IPS-20b (cell line): Measurements from ENCODE around the gene C9orf50.

ENCODE experiments used
- H3K27ac ChIP-seq: one replicate; pipeline ENCODE4 v1.5.1; 2013; ENCODE audit warnings: low read length
- H3K27me3 ChIP-seq: 2 replicates; pipeline ENCODE4 v1.6.1; 2013; ENCODE audit warnings: mild to moderate bottlenecking, low read length, inconsistent platforms; ENCODE audit not compliant: insufficient read depth
- H3K36me3 ChIP-seq: 2 replicates; pipeline ENCODE4 v1.6.1; 2013; ENCODE audit warnings: low read depth, mild to moderate bottlenecking, inconsistent platforms, low read length, moderate library complexity; ENCODE audit not compliant: insufficient read depth
- H3K4me1 ChIP-seq: 2 replicates; pipeline ENCODE4 v1.6.1; 2013; ENCODE audit warnings: mild to moderate bottlenecking, control low read depth, inconsistent platforms, low read length, moderate library complexity; ENCODE audit not compliant: insufficient read depth
- H3K4me3 ChIP-seq: 2 replicates; pipeline ENCODE4 v1.5.1; 2013; ENCODE audit warnings: mild to moderate bottlenecking, low read length, inconsistent platforms
- H3K9ac ChIP-seq: 2 replicates; pipeline ENCODE4 v1.6.1; 2013; ENCODE audit warnings: low read depth, mild to moderate bottlenecking, inconsistent platforms, low read length, moderate library complexity
- H3K9me3 ChIP-seq: 2 replicates; pipeline ENCODE4 v1.6.1; 2013; ENCODE audit warnings: mild to moderate bottlenecking, low read depth, low read length, inconsistent platforms; ENCODE audit not compliant: insufficient read depth

Gene C9orf50

GRCh38 chr9:129646252-129646651 lies 25.4 kb upstream of the C9orf50 start:
- no peak overlapping the region for H3K9ac ChIP-seq
- H3K4me3 ChIP-seq: no peak overlapping the region
- H3K27me3 ChIP-seq: no peaks in the 10 kb centered on the region
- H3K36me3 ChIP-seq: no peaks in the 10 kb centered on the region
- no peaks in the 10 kb centered on the region for H3K4me1 ChIP-seq
- H3K27ac ChIP-seq: no peak overlapping the region
- no peaks in the 10 kb centered on the region for H3K9me3 ChIP-seq

- no peaks in the 10 kb centered on the region for H3K9me3 ChIP-seq
- H3K4me3 ChIP-seq: no peak overlapping the region
- no peaks in the 10 kb centered on the region for H3K27me3 ChIP-seq
- H3K4me1 ChIP-seq: no peaks in the 10 kb centered on the region
- H3K27ac ChIP-seq: no peak overlapping the region
- no peak overlapping the region for H3K9ac ChIP-seq
- no peaks in the 10 kb centered on the region for H3K36me3 ChIP-seq
These were observed 24.0 kb upstream of the C9orf50 start for GRCh38 chr9:129644902-129645301.

GRCh38 chr9:129644365-129644764 lies 23.5 kb upstream of the C9orf50 start:
- Histone ChIP-seq H3K27me3 (no peaks in the 10 kb centered on the region), H3K4me3 (no peak overlapping the region), H3K36me3 (peaks cover under 1% of the 10 kb centered on the region; the same call in 1 of the 2 replicates), H3K9ac (no peak overlapping the region), H3K9me3 (no peaks in the 10 kb centered on the region), H3K4me1 (no peaks in the 10 kb centered on the region), H3K27ac (no peak overlapping the region)

GRCh38 chr9:129643706-129644105 lies 22.8 kb upstream of the C9orf50 start:
- Histone ChIP-seq H3K4me1 (no peaks in the 10 kb centered on the region), H3K9me3 (no peaks in the 10 kb centered on the region), H3K27me3 (no peaks in the 10 kb centered on the region), H3K27ac (no peak overlapping the region), H3K9ac (no peak overlapping the region), H3K4me3 (no peak overlapping the region), H3K36me3 (peaks cover 7% of the 10 kb centered on the region)

GRCh38 chr9:129641750-129642585 lies 21.1 kb upstream of the C9orf50 start, which contains the start of gene ASB6:
Gene ASB6, minus strand, starts transcription at chr9:129642151. Its CDS starts 152 bp downstream, at chr9:129641999.
- Histone ChIP-seq H3K4me1 (no peaks in the 10 kb centered on the region), H3K9ac (peak within 1 kb of the TSS; percentile 84), H3K27ac (no peak within 1 kb of the TSS), H3K27me3 (no peaks in the 10 kb centered on the region), H3K36me3 (peaks cover 24% of the 10 kb centered on the region), H3K4me3 (peak within 1 kb of the TSS; percentile 89), H3K9me3 (no peaks in the 10 kb centered on the region)

- Histone ChIP-seq H3K9me3 (no peaks in the 10 kb centered on the region), H3K4me3 (peak overlapping the region; percentile 89), H3K27me3 (no peaks in the 10 kb centered on the region), H3K4me1 (no peaks in the 10 kb centered on the region), H3K9ac (peak overlapping the region; percentile 84), H3K27ac (no peak overlapping the region), H3K36me3 (peaks cover 30% of the 10 kb centered on the region)
These were observed 20.2 kb upstream of the C9orf50 start for GRCh38 chr9:129640871-129641749.

GRCh38 chr9:129640086-129640870 lies 19.4 kb upstream of the C9orf50 start:
- Histone ChIP-seq H3K9ac (peak overlapping the region; percentile 84; the same call in 1 of the 2 replicates), H3K27ac (no peak overlapping the region), H3K27me3 (no peaks in the 10 kb centered on the region), H3K4me3 (peak overlapping the region; percentile 89; the same call in 1 of the 2 replicates), H3K36me3 (peaks cover 37% of the 10 kb centered on the region), H3K4me1 (no peaks in the 10 kb centered on the region), H3K9me3 (no peaks in the 10 kb centered on the region)

GRCh38 chr9:129639756-129640085 lies 18.8 kb upstream of the C9orf50 start:
- Histone ChIP-seq H3K9ac (no peak overlapping the region), H3K27ac (no peak overlapping the region), H3K36me3 (peaks cover 42% of the 10 kb centered on the region), H3K27me3 (no peaks in the 10 kb centered on the region), H3K9me3 (no peaks in the 10 kb centered on the region), H3K4me3 (no peak overlapping the region), H3K4me1 (no peaks in the 10 kb centered on the region)

- Histone ChIP-seq H3K4me3 (no peak overlapping the region), H3K4me1 (no peaks in the 10 kb centered on the region), H3K27ac (no peak overlapping the region), H3K9me3 (no peaks in the 10 kb centered on the region), H3K27me3 (no peaks in the 10 kb centered on the region), H3K9ac (no peak overlapping the region), H3K36me3 (peaks cover 48% of the 10 kb centered on the region)
These were observed 18.2 kb upstream of the C9orf50 start for GRCh38 chr9:129639034-129639630.

- Histone ChIP-seq H3K4me3 (no peak overlapping the region), H3K9me3 (no peaks in the 10 kb centered on the region), H3K27me3 (no peaks in the 10 kb centered on the region), H3K9ac (no peak overlapping the region), H3K36me3 (peaks cover 61% of the 10 kb centered on the region), H3K27ac (no peak overlapping the region), H3K4me1 (no peaks in the 10 kb centered on the region)
These were observed 17.0 kb upstream of the C9orf50 start for GRCh38 chr9:129637673-129638439.
